RWPE2 (cell line): ENCODE data around the gene ATP6V0D1.

ENCODE experiments used
- ATAC-seq: fragments of 200-7000 bp; cut with Tn5 transposase; 3 replicates; pipeline ENCODE4 v1.9.1; 2021; ENCODE audit warnings: low read depth
- DNase-seq: peaks from one replicate; pipeline ENCODE4 v3.0.0-alpha.2; 2020; ENCODE audit warnings: low spot score
- H3K27ac ChIP-seq: fragments of 450-650 bp; 2 replicates; pipeline ENCODE4 v1.5.1; 2017; ENCODE audit warnings: mild to moderate bottlenecking; ENCODE audit not compliant: poor library complexity, severe bottlenecking
- H3K27me3 ChIP-seq: fragments of 250-450 bp; sonication (Bioruptor Pico); 2 replicates; pipeline ENCODE4 v1.5.1; 2021; ENCODE audit warnings: mild to moderate bottlenecking, moderate library complexity; ENCODE audit not compliant: insufficient read depth, poor library complexity, severe bottlenecking
- H3K36me3 ChIP-seq: fragments of 250-450 bp; sonication (Bioruptor Pico); 2 replicates; pipeline ENCODE4 v1.5.1; 2020; ENCODE audit warnings: low read depth, mild to moderate bottlenecking, moderate library complexity
- H3K4me1 ChIP-seq: fragments of 250-450 bp; sonication (Bioruptor Pico); 2 replicates; pipeline ENCODE4 v1.5.1; 2021; ENCODE audit warnings: mild to moderate bottlenecking, moderate library complexity; ENCODE audit not compliant: insufficient read depth, poor library complexity, severe bottlenecking
- H3K4me3 ChIP-seq: fragments of 250-450 bp; sonication (Bioruptor Pico); 2 replicates; pipeline ENCODE4 v1.5.1; 2021; ENCODE audit warnings: mild to moderate bottlenecking, moderate library complexity; ENCODE audit not compliant: severe bottlenecking
- H3K9me3 ChIP-seq: fragments of 250-450 bp; sonication (Bioruptor Pico); 2 replicates; pipeline ENCODE4 v1.5.1; 2021; ENCODE audit warnings: mild to moderate bottlenecking, moderate library complexity; ENCODE audit not compliant: severe bottlenecking
- TF ChIP-seq, protein P1 (sequence below): fragments of 450-650 bp; IDR thresholded peaks from one replicate; pipeline ENCODE4 v1.5.1; 2017; ENCODE audit warnings: mild to moderate bottlenecking, moderate library complexity; ENCODE audit not compliant: poor library complexity, severe bottlenecking

Gene ATP6V0D1

GRCh38 chr16:67454852-67455251 lies 26.1 kb downstream of the ATP6V0D1 start:
- DNase-seq (no peak), ATAC-seq (no peak)
- no peaks in the 10 kb centered on the region for H3K4me1 ChIP-seq
- no peaks in the 10 kb centered on the region for H3K27me3 ChIP-seq
- H3K9me3 ChIP-seq: no peaks in the 10 kb centered on the region
- H3K4me3 ChIP-seq: no peak overlapping the region
- TF ChIP-seq, protein P1, sequence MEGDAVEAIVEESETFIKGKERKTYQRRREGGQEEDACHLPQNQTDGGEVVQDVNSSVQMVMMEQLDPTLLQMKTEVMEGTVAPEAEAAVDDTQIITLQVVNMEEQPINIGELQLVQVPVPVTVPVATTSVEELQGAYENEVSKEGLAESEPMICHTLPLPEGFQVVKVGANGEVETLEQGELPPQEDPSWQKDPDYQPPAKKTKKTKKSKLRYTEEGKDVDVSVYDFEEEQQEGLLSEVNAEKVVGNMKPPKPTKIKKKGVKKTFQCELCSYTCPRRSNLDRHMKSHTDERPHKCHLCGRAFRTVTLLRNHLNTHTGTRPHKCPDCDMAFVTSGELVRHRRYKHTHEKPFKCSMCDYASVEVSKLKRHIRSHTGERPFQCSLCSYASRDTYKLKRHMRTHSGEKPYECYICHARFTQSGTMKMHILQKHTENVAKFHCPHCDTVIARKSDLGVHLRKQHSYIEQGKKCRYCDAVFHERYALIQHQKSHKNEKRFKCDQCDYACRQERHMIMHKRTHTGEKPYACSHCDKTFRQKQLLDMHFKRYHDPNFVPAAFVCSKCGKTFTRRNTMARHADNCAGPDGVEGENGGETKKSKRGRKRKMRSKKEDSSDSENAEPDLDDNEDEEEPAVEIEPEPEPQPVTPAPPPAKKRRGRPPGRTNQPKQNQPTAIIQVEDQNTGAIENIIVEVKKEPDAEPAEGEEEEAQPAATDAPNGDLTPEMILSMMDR: no peak
- no peak overlapping the region for H3K27ac ChIP-seq
- no peaks in the 10 kb centered on the region for H3K36me3 ChIP-seq

- H3K9me3 ChIP-seq: no peaks in the 10 kb centered on the region
- ATAC-seq: no peak
- TF ChIP-seq, protein P1: no peak
These were observed 26.9 kb downstream of the ATP6V0D1 start for GRCh38 chr16:67454104-67454503.

DNA sequence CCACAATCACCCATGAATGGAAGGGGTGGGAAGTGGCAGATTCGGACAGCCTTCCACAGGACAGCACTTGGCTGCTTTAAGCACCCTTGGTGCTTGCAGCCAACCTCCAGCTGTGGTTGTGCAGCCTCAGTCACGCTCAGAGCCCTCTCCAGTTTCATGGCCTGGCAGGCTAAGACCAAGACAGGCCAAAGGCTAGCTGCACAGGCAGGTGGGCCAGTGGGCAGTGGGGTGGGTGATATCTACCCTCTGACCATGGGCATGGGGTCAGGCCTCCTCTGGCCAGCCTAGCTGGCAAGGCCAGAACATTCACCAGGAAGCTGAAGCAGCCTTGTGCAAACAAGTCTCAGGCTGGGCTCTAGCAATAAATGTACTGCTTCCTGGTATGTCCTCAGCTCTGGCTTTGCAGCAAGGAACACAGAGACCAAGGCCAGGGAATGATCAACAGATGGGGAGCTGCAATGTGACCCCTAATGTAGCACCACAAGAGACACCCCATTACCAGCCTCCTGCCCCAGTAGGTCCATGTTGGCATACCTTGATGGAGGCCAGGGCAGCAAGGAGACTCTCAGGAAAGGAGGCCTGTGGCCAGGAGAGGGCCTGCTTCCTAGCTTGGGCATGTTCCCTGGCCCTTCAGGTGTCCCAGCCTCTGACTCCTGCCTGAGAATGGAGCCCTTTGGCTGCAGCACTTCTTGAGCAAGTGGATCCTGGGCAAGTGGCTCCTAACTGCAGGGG lies 29.1 kb downstream of the ATP6V0D1 start:
- DNase-seq: no peak
- Histone ChIP-seq H3K27me3 (no peaks in the 10 kb centered on the region), H3K27ac (no peak overlapping the region), H3K9me3 (no peaks in the 10 kb centered on the region), H3K4me1 (no peaks in the 10 kb centered on the region), H3K4me3 (no peak overlapping the region), H3K36me3 (peaks cover 7% of the 10 kb centered on the region; the same call in 1 of the 2 replicates)
- ATAC-seq: no peak
- TF ChIP-seq, protein P1: no peak

More at GRCh38 chr16:67454104-67454503, 26.9 kb downstream of the ATP6V0D1 start:
- no peak overlapping the region for H3K4me3 ChIP-seq
- H3K4me1 ChIP-seq: no peaks in the 10 kb centered on the region
- H3K27ac ChIP-seq: no peak overlapping the region
- DNase-seq: no peak
- H3K36me3 ChIP-seq: no peaks in the 10 kb centered on the region
- no peaks in the 10 kb centered on the region for H3K27me3 ChIP-seq

DNA sequence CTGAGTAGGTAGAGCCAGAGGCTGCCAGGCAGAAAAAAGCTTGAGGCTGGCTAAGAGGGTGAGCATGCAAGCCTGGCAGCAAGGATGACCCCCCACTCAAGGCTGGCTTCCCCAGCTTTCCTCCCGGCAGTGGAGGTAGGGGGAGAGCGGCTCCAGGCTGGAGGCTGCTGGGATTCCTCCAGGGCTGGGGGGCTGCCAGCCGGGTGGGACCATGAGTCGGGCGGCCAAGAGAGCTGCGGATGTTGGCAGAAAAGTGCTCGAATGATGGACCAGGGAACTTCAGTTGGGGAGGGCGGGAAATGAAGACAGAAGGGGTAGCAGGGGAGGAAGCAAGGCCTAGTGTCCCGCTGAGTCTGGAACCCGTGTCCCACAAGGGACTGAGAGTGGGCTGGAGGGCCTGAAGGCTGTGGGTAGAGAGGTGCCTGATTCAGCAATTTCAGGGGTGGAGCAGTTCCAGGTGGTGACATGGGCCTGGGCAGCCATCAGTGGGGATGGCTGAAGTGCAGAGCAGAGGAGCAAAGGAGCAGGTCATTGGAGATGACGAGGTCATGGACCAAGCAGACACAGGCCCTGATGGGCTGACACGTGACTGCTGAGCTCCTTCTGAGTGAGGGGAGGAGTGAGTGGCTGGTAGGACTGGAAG lies 29.8 kb downstream of the ATP6V0D1 start:
- H3K27ac ChIP-seq: no peak overlapping the region

More for the DNA sequence above, 29.8 kb downstream of the ATP6V0D1 start:
- no peaks in the 10 kb centered on the region for H3K4me1 ChIP-seq
- no peaks in the 10 kb centered on the region for H3K9me3 ChIP-seq
- no peak overlapping the region for H3K4me3 ChIP-seq
- TF ChIP-seq, protein P1: no peak
- H3K36me3 ChIP-seq: peaks cover 7% of the 10 kb centered on the region; the same call in 1 of the 2 replicates
- no peaks in the 10 kb centered on the region for H3K27me3 ChIP-seq
- DNase-seq: no peak
- ATAC-seq: no peak
